Stimulated activated memory B cell treated with anti-CD40 and anti-IgM and Interleukin-4, amounts not matched to agents 10 μg/mL and 1 μg/mL and 100 μg/mL, for 72 hours (primary cell): ENCODE data around the gene SRGAP1.

Source experiments
- ATAC-seq: fragments of 150-1000 bp; cut with Tn5 transposase; 2 replicates; pipeline ENCODE4 v1.10.0; 2021
- H3K27ac Mint-ChIP-seq: one replicate; pipeline ENCODE4 v1.8.0; 2022; ENCODE audit warnings: mild to moderate bottlenecking, mixed read lengths
- H3K27me3 Mint-ChIP-seq: one replicate; pipeline ENCODE4 v1.8.0; 2022; ENCODE audit warnings: mixed read lengths
- H3K36me3 Mint-ChIP-seq: one replicate; pipeline ENCODE4 v1.8.0; 2022; ENCODE audit warnings: mixed read lengths
- H3K4me1 Mint-ChIP-seq: one replicate; pipeline ENCODE4 v1.8.0; 2022; ENCODE audit warnings: mixed read lengths
- H3K4me3 Mint-ChIP-seq: one replicate; pipeline ENCODE4 v1.8.0; 2022; ENCODE audit warnings: mild to moderate bottlenecking, moderate library complexity, mixed read lengths
- H3K9me3 Mint-ChIP-seq: one replicate; pipeline ENCODE4 v1.8.0; 2022; ENCODE audit warnings: mixed read lengths

The SRGAP1 gene

DNA sequence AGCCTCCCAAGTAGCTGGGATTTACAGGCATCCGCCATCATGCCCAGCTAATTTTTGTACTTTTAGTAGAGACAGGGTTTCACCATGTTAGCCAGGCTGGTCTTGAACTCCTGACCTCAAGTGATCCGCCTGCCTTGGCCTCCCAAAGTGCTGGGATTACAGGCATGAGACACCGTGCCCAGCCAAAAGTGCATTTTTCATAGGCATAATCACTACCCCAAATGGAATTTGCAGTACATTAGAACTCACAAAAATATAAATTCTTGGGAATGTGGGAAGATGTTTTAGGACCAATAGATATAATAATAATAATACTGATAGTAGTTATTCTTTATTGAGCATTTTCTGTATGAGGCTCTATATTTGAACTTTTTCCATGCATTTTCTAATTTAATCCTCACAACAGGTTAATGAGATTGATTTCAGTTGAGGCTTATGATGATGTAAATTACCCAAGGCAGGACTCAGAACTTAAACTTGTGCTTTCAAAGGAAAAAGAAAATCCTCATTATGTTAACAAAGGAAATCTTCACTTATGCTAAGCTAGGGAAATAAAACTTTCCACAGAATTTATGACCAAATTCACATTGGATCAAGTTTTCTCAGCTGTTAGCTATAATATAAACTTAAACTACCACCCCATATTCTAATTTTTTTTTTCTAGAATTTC, 121.6 kb downstream of the SRGAP1 start:
- no peak overlapping the region for H3K4me3 Mint-ChIP-seq
- H3K36me3 Mint-ChIP-seq: no peaks in the 10 kb centered on the region
- ATAC-seq: no peak
- no peaks in the 10 kb centered on the region for H3K9me3 Mint-ChIP-seq
- H3K27ac Mint-ChIP-seq: no peak overlapping the region
- no peaks in the 10 kb centered on the region for H3K27me3 Mint-ChIP-seq
- H3K4me1 Mint-ChIP-seq: no peaks in the 10 kb centered on the region

- Mint-ChIP-seq H3K27me3 (no peaks in the 10 kb centered on the region), H3K9me3 (no peaks in the 10 kb centered on the region), H3K4me1 (no peaks in the 10 kb centered on the region), H3K27ac (no peak overlapping the region), H3K4me3 (no peak overlapping the region), H3K36me3 (no peaks in the 10 kb centered on the region)
- ATAC-seq: no peak
Observed at GRCh38 chr12:63966606-63966975, 122.1 kb downstream of the SRGAP1 start.

- Mint-ChIP-seq H3K27ac (no peak overlapping the region), H3K4me3 (no peak overlapping the region), H3K36me3 (no peaks in the 10 kb centered on the region), H3K9me3 (no peaks in the 10 kb centered on the region), H3K27me3 (no peaks in the 10 kb centered on the region), H3K4me1 (no peaks in the 10 kb centered on the region)
- ATAC-seq: no peak
Observed at GRCh38 chr12:63967358-63968145, 123.1 kb downstream of the SRGAP1 start.

DNA sequence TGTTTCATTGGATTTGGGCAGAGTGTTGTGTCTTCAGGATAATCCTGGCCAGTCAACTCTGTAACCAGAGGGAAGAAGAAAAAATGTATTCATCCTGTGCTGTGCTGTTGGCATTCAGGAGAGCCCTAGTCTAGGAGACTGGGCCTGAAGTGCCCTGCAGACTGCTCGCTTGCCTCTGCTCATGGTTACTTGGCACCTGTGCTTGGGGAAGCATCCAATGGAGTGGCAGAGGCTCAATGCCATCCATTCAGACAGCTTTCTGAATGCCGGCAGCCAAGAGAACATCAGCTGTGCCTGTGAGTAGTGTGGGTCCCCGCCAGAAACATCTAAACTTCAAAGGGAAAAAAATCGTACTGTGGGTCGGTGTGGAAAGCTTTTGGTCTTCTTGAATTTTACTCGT, 124.2 kb downstream of the SRGAP1 start:
- no peak overlapping the region for H3K4me3 Mint-ChIP-seq
- no peaks in the 10 kb centered on the region for H3K4me1 Mint-ChIP-seq
- H3K27me3 Mint-ChIP-seq: no peaks in the 10 kb centered on the region
- H3K27ac Mint-ChIP-seq: no peak overlapping the region
- H3K9me3 Mint-ChIP-seq: no peaks in the 10 kb centered on the region
- H3K36me3 Mint-ChIP-seq: no peaks in the 10 kb centered on the region
- no peak for ATAC-seq

DNA sequence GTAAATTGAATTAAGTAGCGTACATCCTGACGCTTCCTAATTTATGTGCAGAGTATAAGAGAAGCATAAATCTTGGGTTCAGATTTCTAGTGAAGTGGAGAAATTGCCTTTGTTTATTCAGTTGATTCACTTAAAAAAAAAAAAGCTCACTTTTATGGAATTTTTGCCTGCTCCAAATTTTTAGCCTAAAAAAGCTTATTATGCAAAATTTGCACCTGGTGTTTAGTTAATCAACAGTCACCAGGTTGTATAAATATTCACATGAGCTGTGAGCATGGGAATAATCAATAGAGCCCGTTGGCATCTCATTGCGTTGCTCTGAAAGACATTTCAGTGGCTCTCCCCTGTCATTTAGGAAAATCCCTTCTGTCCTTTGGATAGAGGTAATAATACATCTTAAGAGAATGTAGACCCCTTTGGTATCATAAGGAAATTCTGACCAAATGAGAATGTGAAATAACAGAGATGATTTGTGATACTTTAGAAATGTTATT, 132.4 kb downstream of the SRGAP1 start:
- no peak for ATAC-seq
- H3K4me3 Mint-ChIP-seq: no peak overlapping the region
- no peaks in the 10 kb centered on the region for H3K4me1 Mint-ChIP-seq
- H3K27ac Mint-ChIP-seq: no peak overlapping the region
- H3K9me3 Mint-ChIP-seq: no peaks in the 10 kb centered on the region
- H3K36me3 Mint-ChIP-seq: no peaks in the 10 kb centered on the region
- H3K27me3 Mint-ChIP-seq: no peaks in the 10 kb centered on the region

DNA sequence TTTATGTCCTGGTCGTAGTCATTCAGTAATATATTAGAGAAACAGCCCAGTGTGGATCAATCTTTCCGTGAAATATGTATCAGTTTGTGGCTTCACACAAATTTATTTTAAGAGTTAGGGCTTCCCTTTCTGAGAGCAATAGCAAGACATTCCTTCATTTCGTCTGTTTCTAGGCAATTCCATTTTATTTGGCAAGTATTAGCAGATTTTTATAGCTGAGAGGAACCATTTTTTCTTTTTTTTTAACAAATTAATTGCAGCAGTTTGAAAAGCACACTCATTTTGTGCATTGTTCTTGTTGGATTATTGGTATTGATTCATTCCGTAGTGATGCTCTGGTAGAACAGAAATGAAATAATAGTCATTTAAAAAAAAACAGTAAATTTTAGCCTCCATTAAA, 132.9 kb downstream of the SRGAP1 start:
- no peaks in the 10 kb centered on the region for H3K4me1 Mint-ChIP-seq
- no peaks in the 10 kb centered on the region for H3K9me3 Mint-ChIP-seq
- no peak for ATAC-seq
- H3K27me3 Mint-ChIP-seq: no peaks in the 10 kb centered on the region
- no peak overlapping the region for H3K4me3 Mint-ChIP-seq
- H3K27ac Mint-ChIP-seq: no peak overlapping the region
- no peaks in the 10 kb centered on the region for H3K36me3 Mint-ChIP-seq

- no peak for ATAC-seq
- H3K4me1 Mint-ChIP-seq: no peaks in the 10 kb centered on the region
- no peaks in the 10 kb centered on the region for H3K9me3 Mint-ChIP-seq
- no peaks in the 10 kb centered on the region for H3K36me3 Mint-ChIP-seq
- H3K27me3 Mint-ChIP-seq: no peaks in the 10 kb centered on the region
- H3K27ac Mint-ChIP-seq: no peak overlapping the region
- H3K4me3 Mint-ChIP-seq: no peak overlapping the region
Observed at GRCh38 chr12:63978519-63978918, 134.0 kb downstream of the SRGAP1 start.

- H3K27ac Mint-ChIP-seq: no peak overlapping the region
- no peaks in the 10 kb centered on the region for H3K27me3 Mint-ChIP-seq
- H3K4me3 Mint-ChIP-seq: no peak overlapping the region
- H3K9me3 Mint-ChIP-seq: no peaks in the 10 kb centered on the region
- H3K4me1 Mint-ChIP-seq: peaks cover 4% of the 10 kb centered on the region
- no peaks in the 10 kb centered on the region for H3K36me3 Mint-ChIP-seq
- no peak for ATAC-seq
Observed at GRCh38 chr12:63980211-63980610, 135.7 kb downstream of the SRGAP1 start.

- Mint-ChIP-seq H3K27me3 (no peaks in the 10 kb centered on the region), H3K27ac (no peak overlapping the region), H3K4me3 (no peak overlapping the region), H3K36me3 (no peaks in the 10 kb centered on the region), H3K4me1 (peaks cover 6% of the 10 kb centered on the region), H3K9me3 (no peaks in the 10 kb centered on the region)
- no peak for ATAC-seq
Observed at GRCh38 chr12:63981343-63981742, 136.8 kb downstream of the SRGAP1 start.

GRCh38 chr12:63982604-63983295, 138.2 kb downstream of the SRGAP1 start:
- peaks cover 6% of the 10 kb centered on the region for H3K4me1 Mint-ChIP-seq
- H3K27me3 Mint-ChIP-seq: no peaks in the 10 kb centered on the region
- H3K27ac Mint-ChIP-seq: no peak overlapping the region
- no peaks in the 10 kb centered on the region for H3K9me3 Mint-ChIP-seq
- H3K4me3 Mint-ChIP-seq: no peak overlapping the region
- no peak for ATAC-seq
- no peaks in the 10 kb centered on the region for H3K36me3 Mint-ChIP-seq

GRCh38 chr12:63985456-63985855, 141.0 kb downstream of the SRGAP1 start:
- no peak for ATAC-seq
- Mint-ChIP-seq H3K4me1 (peaks cover 6% of the 10 kb centered on the region), H3K27ac (no peak overlapping the region), H3K36me3 (no peaks in the 10 kb centered on the region), H3K27me3 (no peaks in the 10 kb centered on the region), H3K9me3 (no peaks in the 10 kb centered on the region), H3K4me3 (no peak overlapping the region)

DNA sequence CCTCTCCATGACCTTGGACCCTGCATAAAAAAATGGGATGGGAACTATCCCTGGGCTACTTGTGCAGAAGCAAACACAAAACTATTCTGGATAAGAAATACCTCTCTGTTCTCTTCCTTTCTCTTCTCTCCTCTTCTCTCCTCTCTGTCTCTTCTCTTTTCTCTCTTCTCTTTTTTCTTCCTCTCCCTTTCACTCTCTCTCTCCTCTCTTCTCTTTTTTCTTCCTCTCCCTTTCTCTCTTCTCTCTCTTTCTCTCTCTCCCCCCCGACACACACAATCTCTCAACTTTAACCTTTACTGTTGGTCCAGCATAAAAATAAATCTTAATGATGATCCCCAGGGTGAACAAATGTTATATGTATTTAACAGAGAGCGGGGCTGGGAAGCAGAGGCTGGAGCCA, 141.4 kb downstream of the SRGAP1 start:
- Mint-ChIP-seq H3K4me1 (peaks cover 6% of the 10 kb centered on the region), H3K36me3 (no peaks in the 10 kb centered on the region), H3K27me3 (no peaks in the 10 kb centered on the region), H3K9me3 (no peaks in the 10 kb centered on the region), H3K4me3 (no peak overlapping the region), H3K27ac (no peak overlapping the region)
- ATAC-seq: no peak

DNA sequence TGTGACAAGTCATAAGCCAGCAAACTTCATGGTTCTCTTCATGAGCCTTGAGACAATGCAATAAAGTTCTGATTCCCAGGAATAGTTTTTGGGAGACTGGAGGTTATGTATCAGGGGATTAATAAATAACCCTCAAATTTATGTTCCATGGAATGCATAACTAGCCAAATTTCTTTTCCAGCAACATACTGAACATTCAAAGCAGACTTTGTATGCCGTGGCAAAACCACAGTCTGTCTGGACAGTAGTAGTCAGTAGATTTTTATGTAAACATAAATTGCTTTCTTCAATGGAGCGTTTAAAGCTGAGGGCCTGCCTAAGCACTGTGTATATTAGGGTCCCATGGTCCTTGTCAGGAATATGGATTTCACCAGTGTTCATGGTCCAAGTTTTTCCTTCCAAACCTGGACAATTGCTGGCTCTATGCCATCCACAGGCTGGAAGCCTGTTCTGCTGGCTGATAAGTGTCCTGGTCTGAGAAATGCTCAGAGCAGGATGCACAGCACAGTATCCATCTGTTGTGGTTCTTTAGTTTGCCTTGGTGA, 144.9 kb downstream of the SRGAP1 start:
- no peaks in the 10 kb centered on the region for H3K9me3 Mint-ChIP-seq
- H3K36me3 Mint-ChIP-seq: no peaks in the 10 kb centered on the region
- ATAC-seq: no peak
- no peaks in the 10 kb centered on the region for H3K27me3 Mint-ChIP-seq
- no peak overlapping the region for H3K27ac Mint-ChIP-seq
- no peak overlapping the region for H3K4me3 Mint-ChIP-seq
- peaks cover 6% of the 10 kb centered on the region for H3K4me1 Mint-ChIP-seq

- H3K36me3 Mint-ChIP-seq: no peaks in the 10 kb centered on the region
Observed at GRCh38 chr12:63990828-63991547, 146.5 kb downstream of the SRGAP1 start.

DNA sequence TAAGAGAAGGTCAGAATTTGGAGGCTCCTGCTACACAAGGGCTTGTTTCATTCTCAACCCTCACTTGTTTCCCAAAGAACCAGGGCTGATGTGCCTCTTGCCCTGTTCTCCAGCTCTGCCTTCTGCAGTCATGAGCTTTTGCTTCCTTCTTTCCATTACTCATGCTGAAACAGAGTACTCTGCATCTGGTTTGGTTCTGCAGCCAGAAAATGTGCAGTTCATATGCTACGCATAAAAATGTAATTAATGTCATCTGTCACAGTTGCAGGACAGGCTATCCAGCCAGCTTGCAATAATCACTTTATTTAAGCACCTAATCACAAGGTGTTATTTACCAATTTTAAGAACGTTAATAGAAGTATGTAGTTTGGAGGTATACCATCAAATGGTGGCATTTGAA, 150.2 kb downstream of the SRGAP1 start:
- Mint-ChIP-seq H3K4me3 (no peak overlapping the region), H3K4me1 (no peaks in the 10 kb centered on the region), H3K9me3 (no peaks in the 10 kb centered on the region), H3K27me3 (no peaks in the 10 kb centered on the region), H3K36me3 (no peaks in the 10 kb centered on the region), H3K27ac (no peak overlapping the region)
- no peak for ATAC-seq

More at GRCh38 chr12:63990828-63991547, 146.5 kb downstream of the SRGAP1 start:
- H3K27me3 Mint-ChIP-seq: no peaks in the 10 kb centered on the region
- H3K9me3 Mint-ChIP-seq: no peaks in the 10 kb centered on the region
- ATAC-seq: no peak
- H3K4me1 Mint-ChIP-seq: no peaks in the 10 kb centered on the region
- no peak overlapping the region for H3K27ac Mint-ChIP-seq
- no peak overlapping the region for H3K4me3 Mint-ChIP-seq
